ENCODE measurements around the gene RPL26.

GRCh38 chr17:8366231-8366630 is 16.8 kb downstream of the RPL26 start:
- no peak for TF ChIP-seq TCF4 (CRISPR knock-in tag; IDR thresholded peaks at IDR 0.05; ENCODE audit: borderline replicate concordance)
- TF ChIP-seq BACH2 (CRISPR knock-in tag; IDR thresholded peaks at IDR 0.05; ENCODE audit: borderline replicate concordance) = no peak
- TF ChIP-seq PATZ1 (CRISPR knock-in tag; IDR thresholded peaks at IDR 0.05; ENCODE audit: borderline replicate concordance) = no peak
- no peak for TF ChIP-seq RARB (CRISPR knock-in tag; IDR thresholded peaks at IDR 0.05)
- TF ChIP-seq ZC3H10 (CRISPR knock-in tag; IDR thresholded peaks at IDR 0.05) = no peak
- TF ChIP-seq ZFP3 (CRISPR knock-in tag; IDR thresholded peaks at IDR 0.05) = 0 out of 2 replicates have a peak, but pooled peaks have one; percentile 48
- no peak for TF ChIP-seq ARNTL (CRISPR knock-in tag; IDR thresholded peaks at IDR 0.05; ENCODE audit: borderline replicate concordance, low read depth)
- no peak for TF ChIP-seq TOX (CRISPR knock-in tag; IDR thresholded peaks at IDR 0.05; ENCODE audit: borderline replicate concordance)
- TF ChIP-seq CSDC2 (CRISPR knock-in tag; IDR thresholded peaks at IDR 0.05) = no peak
- peak; percentile 89 for TF ChIP-seq ISL1 (CRISPR knock-in tag; IDR thresholded peaks at IDR 0.05)
- TF ChIP-seq ZNF565 (CRISPR knock-in tag; conservative IDR thresholded peaks at IDR 0.05; ENCODE audit: low read depth) = no peak

Data from SK-N-SH treated with all-trans-retinoic acid at 6 μM for 48 hours (cell line).